ENCODE measurements around the gene CMTR1.

GRCh38 chr6:37478827-37479226, 45.8 kb downstream of the CMTR1 start:
- TF ChIP-seq POLR2A (IDR thresholded peaks at IDR 0.05) (no peak), CTCF (IDR thresholded peaks at IDR 0.05) (no peak)
